ENCODE data around the gene TBC1D19.
"Not testable (repeated sequence)": the region's sequence is repeated elsewhere in the genome, so short reads cannot be mapped to it uniquely, and the experiment has no call there.

Gene TBC1D19

DNA sequence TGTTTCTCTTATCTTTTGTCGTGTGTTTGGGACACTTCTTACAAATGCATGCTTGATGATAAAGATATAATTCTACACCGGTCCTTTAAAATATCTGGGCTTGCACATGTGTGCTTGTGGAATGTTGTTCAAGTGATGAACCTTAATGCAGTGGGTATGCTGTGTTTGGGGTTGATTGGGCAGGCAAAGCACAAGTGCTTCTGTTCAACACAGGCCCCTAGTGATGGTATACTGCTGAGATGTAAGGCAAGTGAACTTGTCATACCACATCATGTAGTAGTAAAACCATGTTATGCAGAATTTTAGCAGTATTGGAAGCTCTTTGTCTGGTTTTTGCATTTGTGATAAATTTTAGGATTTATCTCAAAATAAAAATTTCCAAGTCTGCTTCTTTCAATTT, 23.9 kb downstream of the TBC1D19 start:
- DNase-seq: no peak

DNA sequence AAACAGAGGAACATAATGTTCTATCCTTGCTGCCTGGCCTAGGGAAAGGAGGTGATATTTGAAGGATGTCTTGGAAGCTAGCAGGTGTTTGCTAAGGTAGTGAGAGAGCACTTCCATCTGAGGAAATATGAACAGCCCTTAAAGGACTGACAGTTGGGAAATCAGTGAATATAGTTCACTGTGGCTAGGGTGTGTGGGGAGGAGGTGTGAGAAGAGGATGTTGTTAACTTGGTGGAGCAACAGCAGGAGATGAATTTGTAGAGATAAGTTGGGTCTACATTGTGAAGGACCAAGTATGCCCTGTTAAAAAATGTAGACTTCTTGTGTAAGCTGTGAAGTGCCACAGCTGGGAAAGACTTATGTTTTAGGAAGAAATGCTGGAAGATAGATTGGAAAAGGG, 25.5 kb downstream of the TBC1D19 start:
- no peak for DNase-seq

DNA sequence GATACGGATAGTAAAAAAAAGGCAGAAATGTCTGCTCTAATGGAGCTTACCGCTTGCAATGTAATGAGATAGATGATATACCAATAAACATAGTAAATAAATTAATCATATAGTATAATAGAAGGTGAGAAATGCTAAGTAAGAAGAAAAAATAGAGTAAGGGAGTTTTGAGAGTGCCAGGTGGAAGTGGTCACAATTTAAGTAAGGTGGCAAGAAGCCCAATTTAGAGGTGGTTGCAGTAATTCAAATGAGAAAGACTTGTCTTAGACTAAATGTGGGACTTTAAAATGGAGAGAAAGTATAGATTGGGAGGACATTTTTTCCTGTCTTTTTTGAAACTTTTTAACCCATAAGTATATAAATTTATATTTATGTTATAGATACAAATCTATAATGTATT, 26.0 kb downstream of the TBC1D19 start:
- DNase-seq: no peak

DNA sequence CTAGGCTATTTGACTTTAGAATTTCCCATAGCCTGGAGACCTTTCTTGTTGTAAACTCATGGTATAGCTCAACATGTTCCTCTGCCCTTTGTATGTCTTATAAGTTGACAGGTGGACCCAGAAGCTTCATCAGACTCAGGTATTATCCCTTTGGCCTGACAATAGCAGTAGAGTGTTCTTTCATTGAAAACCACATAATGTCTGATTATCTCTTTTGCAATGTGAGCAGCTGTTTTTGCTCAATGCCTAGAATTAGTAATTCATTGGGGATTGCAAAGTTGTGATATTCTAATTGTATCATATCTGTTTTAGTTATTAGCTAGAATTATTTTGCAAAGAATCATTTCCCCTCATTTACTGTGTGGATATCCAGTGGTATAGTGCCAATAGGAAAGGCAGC, 27.5 kb downstream of the TBC1D19 start:
- no peak for DNase-seq

DNA sequence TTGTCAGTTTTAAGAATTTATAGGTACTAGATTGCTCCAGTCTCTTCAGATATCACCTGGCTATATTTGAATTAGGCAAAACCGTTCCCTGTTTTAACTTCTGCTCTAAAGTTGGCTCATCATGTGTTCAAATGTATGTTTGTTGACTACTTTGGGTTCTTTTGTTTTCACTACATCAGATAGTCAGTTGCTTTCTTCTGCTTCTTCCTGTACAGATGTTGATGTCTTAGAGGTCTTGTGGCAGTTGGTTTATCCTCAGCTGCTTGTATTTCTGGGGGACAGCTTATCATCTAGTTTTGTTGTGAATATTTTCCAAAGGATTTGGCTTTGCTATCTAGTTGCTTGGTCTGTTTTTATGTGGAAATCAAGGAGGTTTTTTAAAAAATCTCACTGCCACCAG, 28.0 kb downstream of the TBC1D19 start:
- DNase-seq: no peak

DNA sequence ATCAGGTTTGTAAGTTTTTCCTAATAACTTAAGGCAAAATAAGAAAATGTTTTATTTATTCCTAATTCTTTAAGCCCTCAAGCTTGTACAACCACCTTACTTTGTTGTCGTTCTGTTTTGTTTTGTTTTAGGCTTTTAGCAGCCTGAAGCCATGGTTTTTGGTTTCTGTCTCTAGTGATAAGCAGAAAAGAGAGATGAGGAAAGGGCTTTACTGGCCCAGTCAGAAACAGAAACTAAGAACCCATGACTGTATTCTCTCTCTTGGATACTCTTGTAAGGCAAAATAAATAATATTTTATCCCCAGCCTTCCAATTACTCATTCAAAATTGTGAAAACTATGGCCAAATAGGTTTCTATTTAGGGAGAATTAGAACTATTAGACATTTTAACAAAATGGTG, 29.4 kb downstream of the TBC1D19 start:
- DNase-seq: no peak

DNA sequence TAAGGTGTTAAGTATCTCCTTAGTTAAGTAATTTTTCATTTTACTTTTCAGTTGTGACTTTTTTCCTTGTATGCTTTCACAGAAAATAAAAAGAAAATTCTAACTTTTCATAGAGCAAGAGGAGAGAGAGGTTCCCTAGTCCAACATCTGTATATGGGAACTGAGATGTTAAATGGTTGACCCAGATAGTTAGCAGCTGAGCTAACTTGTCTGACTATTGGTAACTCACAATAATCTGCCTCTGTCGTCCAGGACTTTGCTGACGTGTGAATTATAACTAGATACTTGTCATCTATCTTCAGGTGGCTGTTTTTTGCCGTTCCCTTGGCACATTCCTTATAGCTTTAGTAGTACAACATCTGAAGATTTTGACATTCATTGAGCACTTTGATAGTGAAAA, 29.9 kb downstream of the TBC1D19 start:
- DNase-seq: no peak

DNA sequence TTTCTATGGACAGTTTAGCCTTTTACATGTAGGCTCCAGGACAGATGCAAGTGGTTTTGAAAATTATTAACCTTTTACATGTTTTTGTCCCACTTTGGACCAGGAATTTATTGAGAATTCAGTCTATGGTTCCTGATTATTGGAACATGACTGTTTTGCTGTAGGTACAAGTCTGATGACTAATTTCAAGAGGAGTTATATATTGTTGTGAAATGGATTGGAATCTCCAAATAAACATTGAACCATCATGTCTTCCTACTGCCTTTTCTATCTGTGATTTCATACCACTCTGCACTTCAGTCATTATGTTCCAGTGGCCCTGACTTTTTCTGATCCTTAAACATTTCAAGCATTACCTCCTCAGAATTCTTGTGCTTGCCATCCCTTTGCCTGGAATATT, 35.9 kb downstream of the TBC1D19 start:
- DNase-seq: no peak

DNA sequence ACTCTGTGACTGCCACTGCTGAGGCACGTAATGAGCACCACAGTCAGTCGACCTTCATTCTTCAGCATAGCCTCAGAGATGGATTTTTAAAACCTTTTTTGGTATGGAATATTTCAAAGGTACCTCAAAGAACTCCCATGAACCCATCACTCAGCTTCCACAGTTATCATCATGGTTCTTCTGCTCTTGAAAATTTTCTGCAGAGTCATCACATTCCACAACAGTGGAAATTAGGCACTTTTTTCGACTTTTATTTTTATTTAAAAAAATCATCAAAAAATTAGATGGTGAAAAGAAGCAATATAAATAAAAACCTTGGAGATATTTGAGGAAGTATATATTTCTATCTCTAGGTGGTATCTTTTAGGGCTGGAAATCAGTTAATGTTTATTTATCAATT, 37.5 kb downstream of the TBC1D19 start:
- DNase-seq: no peak

DNA sequence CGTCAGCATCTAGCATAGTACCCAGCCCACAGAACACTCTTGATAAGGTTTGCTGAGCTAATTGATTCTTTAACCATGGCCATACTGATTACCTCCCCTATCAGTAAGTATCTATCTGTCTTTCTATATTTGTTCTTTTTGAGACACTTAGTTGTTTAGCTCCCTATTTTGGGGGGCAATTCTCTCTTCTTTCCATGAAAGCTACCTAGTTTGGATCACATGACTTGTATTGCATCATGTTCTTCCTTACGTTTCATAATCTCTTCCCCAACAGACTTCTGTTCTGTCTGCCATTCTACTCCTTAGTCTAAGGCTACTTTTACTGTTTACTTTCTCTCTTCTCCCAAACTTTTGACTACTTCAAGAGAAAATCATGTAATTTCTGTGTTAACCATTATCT, 39.0 kb downstream of the TBC1D19 start:
- no peak for DNase-seq

DNA sequence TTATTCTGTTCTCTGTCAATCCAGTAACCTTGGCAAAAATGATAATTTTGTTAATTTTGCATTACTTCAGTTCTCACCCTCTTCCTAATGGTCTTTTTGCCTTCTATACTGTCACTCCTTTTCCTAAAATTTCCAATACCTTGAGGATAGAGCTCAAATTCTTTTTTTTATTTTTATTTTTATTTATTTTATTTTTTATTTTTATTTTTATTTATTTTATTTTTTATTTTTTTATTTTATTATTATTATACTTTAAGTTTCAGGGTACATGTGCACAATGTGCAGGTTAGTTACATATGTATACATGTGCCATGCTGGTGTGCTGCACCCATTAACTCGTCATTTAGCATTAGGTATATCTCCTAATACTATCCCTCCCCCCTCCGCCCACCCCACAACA, 42.8 kb downstream of the TBC1D19 start:
- not testable (repeated sequence) for DNase-seq

DNA sequence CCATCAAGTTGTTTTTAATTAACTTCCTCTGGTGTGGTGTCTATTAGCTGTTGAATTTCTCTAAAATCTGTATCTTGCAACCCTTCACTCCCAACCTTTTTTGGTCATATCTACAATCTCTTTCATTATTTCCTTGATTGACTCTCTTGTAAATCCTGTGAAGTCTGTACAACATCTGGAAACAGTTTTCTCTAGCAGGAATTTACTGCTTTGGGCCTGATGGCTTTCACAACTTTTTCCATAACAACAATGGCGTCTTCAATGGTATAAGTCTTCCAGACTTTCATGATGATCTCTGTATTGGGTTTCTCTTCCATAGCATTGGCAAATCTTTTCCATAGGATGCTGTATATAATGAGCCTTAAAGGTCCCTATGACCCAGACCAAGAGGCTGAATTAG, 49.0 kb downstream of the TBC1D19 start:
- DNase-seq: no peak

DNA sequence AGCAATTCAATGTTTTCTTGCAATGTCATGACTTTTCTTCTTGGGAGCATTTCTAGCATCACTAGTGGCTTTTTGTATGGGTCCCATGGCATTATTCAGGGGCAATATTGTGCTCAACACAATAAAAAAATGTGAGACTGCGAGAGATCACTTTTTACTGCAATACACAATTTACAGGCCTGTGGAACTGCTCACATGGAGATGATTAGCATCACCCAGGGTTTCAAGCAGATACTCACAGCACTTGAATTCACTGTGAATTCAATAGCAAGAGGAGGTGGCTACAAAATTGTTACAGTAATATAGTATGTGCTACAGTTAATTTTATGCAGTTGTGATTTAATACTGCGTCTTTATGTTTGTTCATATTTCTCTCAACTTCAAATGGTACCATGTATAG, 50.4 kb downstream of the TBC1D19 start:
- no peak for DNase-seq

DNA sequence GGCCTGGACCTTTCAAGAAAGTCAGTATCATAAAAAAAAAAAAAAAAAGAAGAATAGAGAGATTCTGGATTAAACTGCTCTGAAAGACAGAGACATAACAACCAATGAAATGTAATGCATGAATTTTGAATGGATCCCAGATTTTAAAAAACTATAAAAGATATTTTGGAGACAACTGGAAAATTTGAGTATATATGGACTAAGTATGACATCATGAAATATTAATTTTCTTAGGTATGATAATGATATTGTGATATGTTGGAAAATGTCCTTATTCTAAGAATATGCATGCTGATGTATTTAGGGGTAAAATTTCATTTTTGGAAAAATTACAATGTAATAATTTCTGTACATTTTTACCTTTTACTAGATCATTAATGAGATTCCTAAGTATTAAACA, 52.6 kb downstream of the TBC1D19 start:
- no peak for DNase-seq

DNA sequence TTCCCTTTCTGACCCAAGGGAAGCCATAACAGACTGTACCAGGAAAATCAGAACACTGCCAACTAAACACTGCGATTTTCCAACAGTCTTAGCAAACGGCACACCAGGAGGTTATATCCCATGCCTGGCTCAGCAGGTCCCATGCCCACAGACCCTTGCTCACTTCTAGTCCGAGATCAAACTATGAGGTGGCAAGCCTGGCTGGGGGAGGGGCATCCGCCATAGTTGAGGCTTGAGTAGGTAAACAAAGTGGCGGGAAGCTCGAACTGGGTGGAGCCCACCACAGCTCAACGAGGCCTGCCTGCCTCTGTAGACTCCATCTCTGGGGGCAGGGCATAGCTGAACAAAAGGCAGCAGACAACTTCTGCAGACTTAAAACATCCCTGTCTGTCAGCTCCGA, 56.8 kb downstream of the TBC1D19 start:
- not testable (repeated sequence) for DNase-seq

DNA sequence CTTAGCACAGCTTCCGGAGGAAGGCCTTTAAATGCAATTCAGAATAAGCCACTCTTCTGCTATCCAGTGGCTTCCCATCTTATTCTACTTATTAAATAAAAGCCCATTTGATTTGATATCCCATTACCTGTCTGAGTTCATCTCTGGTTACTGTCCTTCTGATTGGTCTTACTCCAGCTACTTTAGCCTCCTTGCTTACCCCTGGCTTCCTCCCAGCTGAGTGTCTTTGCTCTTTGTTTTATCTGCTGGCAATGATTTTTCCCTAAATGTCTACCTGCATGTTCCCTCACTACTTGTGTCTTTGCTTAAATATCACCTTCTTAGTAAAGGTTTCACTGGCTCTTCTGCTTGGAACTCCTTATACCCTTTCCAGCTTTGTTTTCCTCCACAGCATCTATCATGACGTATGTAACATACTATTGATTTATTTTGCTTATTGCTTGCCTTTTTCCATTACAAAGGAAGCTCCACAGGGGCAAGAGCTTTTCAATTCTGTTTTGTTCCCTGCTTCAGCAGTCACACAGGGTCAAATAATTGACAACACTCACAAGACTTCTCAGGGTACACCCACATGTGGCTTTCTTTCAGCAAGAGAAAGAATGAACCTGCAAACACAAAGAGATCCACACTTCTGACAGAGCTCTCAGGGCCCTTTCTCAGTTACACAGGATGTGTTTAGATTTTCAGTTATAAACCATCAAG, 63.8 kb downstream of the TBC1D19 start:
- DNase-seq: no peak

DNA sequence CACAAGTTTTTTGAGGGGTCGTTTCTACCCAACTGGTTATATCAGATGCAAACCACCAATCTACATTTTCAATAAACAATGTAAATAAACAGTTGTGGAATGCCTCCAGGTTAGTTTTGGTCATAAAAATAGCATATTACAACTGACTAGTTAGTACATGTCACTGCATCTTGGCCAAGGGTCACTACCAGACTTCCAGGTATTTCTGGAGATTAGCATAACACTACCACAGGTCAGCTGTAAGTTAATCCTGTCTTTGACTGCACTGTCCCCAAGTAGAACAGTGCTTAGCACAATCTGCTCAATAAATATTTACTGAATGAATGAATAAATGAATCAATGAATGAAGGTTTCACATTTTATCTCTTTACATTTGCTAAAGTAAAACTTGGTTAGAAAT, 64.4 kb downstream of the TBC1D19 start:
- DNase-seq: no peak

DNA sequence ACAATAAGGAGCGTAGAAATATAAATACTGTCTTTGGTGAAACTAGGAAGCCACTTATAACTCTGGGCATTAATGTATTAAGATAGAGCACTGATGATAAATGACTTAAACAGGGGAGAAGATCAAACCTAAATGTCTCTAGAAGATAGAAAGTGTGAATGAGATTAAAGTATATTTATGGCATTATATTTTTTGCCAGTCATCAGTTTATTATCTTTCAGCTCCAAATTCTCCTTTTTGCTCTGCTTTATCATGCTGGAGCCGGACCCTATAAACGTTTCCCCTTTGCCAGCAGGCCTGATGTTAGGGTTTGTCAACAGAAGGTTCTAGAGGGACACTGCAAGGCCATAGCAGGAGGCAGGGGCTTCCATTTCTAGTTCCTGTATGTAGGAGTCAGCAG, 76.4 kb downstream of the TBC1D19 start:
- DNase-seq: no peak

DNA sequence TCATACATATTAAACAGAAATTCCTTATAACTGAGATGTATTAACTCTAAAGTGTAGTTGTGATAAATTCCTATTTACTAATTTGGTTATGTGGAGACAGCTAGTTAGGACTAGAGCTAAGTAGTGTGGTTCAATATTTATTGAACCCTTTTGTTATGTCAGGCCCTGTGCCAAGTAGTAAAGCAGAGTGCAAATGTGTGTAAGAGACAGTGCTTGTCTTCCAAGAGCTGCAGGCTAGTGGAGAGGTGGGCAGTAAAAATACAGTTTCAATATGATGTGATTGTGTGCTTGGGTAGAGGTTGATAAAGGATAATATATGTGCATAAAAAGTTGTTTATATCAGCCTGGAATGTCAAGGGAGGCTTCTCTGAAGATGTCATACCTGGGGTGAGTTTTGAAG, 80.0 kb downstream of the TBC1D19 start:
- DNase-seq: no peak

DNA sequence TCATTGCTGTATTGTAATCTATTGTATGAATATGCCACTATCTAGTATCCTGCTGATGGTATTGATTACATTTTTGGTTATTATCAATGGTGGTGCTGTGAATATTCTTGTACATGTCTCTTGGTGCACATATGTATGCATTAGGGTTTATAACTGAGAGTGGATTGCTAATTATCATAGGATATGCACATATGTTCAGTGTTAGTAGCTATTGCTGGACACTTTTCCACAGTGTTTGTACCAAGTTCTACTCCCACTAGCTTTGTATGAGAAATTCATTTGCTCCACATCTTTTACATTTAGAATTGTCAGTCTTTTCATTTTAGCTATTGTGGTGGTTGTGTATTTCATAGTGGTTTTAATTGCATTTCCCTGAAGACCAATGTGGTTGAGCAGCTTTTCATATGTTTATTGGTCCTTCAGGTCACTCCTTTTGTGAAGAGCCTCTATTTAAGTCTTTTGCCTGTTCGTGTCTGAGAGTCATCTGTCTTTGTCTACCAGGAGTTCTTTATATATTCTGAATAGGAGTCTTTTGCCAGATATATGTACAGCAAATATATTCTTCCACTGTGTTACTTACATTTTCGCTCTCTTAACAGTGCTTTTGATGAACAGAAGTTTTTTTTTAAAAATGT, 87.1 kb downstream of the TBC1D19 start:
- no peak for DNase-seq

DNA sequence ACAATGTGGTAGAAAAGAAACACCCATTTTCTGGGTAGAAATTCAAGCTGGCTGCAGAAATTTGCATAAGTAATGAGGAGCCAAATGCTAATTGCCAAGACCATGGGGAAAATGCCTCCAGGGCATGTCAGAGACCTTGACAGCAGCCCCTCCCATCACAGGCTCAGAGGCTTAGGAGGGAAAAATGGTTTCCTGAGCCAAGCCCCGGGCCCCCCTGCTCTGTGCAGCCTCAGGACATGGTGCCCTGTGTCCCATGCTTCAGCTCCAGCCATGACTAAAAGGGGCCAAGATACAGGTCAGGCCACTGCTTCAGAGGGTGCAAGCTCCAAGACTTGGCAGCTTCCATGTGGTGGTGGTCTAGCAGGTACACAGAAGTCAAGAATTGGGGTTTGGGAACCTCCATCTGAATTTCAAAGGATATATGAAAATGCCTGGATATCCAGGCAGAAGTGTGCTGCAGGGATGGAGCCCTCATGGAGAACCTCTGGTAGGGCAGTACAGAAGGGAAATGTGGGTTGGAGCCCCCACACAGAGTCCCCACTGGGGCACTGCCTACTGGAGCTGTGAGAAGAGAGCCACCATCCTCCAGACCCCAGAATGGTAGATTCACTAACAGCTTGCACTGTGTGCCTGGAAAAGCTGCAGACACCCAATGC, 95.3 kb downstream of the TBC1D19 start:
- DNase-seq: not testable (repeated sequence)

DNA sequence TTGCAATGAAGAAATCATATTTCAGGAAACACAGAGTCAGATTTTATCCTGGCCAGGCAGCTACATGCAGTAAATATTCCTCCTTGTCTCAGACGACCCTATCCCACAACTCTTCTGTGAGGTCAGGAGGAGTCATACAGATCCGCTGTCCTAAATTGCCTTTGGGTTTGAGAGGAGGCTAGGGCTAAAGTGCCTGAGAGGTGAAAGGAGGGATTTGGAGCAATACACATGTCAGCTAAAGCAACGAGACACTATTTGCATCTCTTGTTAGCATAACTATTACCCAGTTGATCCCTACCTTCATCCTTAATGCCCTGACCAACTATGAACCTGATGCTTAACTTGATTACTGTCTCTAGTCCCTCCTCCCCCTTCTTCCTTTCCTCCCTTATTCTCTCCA, 98.6 kb downstream of the TBC1D19 start:
- no peak for DNase-seq

DNA sequence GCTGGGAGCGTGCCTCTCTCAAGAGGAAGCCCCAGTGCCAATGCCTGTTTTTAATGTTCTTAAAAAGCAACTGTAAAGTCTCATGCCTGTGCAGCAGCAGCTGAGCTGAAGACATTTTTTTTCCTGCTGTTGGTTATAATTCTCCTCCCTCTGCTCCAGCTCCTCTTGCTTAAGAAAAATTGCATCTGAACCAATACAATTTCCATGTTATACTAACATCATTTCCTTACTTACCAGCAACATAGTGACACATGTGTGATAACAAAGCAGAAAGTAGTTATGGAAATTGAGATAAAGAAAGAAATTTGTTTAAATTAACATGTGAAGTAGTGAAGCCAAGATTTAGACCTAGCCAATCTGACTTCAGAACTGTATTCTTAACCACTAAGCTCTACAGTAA, 101.4 kb downstream of the TBC1D19 start:
- no peak for DNase-seq

DNA sequence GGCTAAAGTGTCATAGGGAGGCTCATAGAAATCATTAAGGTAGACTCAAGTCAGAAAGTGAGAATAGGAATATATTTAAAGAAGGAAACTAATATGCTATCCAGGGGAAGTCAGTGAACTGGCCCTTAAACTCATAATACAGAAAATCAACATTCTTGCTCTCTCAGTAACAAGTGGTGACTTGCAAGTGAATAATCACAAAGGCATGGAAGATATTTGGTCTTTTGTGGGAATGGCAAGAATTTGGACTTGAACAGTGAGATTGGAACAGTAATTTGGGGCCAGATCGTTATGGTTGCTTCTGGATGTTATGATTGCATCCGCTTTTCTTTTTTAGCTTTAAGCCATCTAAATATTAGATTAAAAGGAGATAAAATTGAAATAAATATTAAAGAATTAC, 103.8 kb downstream of the TBC1D19 start:
- no peak for DNase-seq

DNA sequence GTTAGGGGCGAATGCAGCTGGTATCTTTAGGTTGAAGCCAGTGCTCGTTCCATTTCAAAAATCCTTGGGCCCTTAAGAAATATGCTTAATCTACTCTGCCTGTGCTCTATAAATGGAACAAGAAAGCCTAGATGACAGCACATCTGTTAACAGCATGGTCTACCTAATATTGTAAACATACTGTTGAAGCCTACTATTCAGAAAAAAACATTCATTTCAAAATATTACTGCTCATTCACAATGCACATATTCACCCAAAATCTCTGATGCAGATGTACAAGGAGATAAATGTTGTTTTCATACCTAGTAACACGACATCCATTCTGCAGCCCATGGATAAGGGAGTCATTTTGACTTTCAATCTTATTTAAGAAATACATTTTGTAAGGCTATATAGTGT, 106.6 kb downstream of the TBC1D19 start:
- no peak for DNase-seq
